WERI-Rb-1 (cell line): ENCODE measurements around the gene C4orf50.

Source experiments
- DNase-seq: peaks from one replicate; pipeline ENCODE4 v3.0.0-alpha.2; 2020
- H3K27ac ChIP-seq: fragments of 250-450 bp; sonication (Bioruptor Pico); 2 replicates; pipeline ENCODE4 v1.5.1; 2020; ENCODE audit warnings: mild to moderate bottlenecking, moderate library complexity
- H3K27me3 ChIP-seq: fragments of 250-450 bp; sonication (Bioruptor Pico); 2 replicates; pipeline ENCODE4 v1.5.1; 2021; ENCODE audit warnings: mild to moderate bottlenecking, low read depth, moderate library complexity; ENCODE audit not compliant: insufficient read depth, severe bottlenecking
- H3K36me3 ChIP-seq: fragments of 250-450 bp; sonication (Bioruptor Pico); 2 replicates; pipeline ENCODE4 v1.5.1; 2020; ENCODE audit warnings: mild to moderate bottlenecking, moderate library complexity
- H3K4me3 ChIP-seq: 2 replicates; pipeline ENCODE4 v1.5.1; 2011; ENCODE audit warnings: low read depth, mild to moderate bottlenecking, control low read depth, low read length
- H3K9me3 ChIP-seq: fragments of 250-450 bp; sonication (Bioruptor Pico); 2 replicates; pipeline ENCODE4 v1.5.1; 2021; ENCODE audit warnings: mild to moderate bottlenecking, moderate library complexity; ENCODE audit not compliant: severe bottlenecking
- TF ChIP-seq, protein P1 (sequence below): IDR thresholded peaks from 2 replicates; pipeline ENCODE4 v1.5.1; 2011; ENCODE audit warnings: low read depth, mild to moderate bottlenecking, control low read depth, inconsistent platforms, low read length

Gene C4orf50

DNA sequence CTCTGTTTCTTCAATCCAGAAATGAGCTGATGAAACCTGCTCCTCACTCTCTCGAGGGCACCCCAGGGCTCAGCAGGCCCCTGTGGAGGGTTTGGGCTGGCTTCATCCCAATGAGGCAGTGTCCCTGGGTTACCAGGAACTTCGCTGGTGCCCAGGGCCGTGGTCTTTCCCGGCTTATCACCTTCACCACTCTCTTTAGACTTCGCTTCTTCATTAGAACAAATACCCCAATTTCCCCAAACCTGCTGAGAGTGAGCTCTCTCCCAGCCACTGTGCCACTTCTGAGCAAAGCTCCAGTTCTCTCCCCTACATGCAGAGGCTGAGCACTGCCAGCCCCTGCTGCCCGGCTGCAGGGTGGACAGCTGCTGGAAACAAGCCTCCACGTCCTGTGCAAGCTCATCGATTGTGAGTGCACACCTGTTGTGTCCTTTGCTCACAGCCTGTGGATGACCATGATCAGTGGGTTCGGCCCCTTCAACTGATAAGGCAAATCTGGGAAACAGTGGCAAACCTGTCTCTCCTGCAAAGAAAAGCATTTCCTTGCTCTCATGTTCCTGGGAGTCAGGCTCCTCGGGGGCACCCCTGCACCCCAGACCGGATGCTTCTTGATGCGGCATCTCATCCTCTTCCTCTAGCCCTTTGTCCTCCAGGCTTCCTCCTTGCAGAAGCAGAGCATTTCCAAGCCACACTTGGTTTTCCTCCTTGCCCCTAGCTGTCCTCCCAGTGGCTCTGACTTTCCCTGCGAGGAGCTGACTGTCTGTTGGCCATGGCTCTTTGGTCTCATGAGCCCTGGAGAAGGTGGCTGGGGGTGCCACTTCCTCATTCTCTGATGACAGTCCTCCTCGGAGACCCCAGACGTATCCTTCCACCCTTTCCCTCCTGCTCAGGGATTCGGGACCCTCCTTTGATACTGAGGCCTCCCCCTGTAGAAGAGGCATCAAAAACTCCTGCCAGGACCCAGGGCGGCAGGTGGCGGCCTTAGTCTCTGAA lies 28.7 kb downstream of the C4orf50 start:
- Histone ChIP-seq H3K27me3 (no peaks in the 10 kb centered on the region), H3K27ac (no peak overlapping the region), H3K36me3 (no peaks in the 10 kb centered on the region), H3K4me3 (no peak overlapping the region), H3K9me3 (peaks cover 4% of the 10 kb centered on the region)
- TF ChIP-seq, protein P1, sequence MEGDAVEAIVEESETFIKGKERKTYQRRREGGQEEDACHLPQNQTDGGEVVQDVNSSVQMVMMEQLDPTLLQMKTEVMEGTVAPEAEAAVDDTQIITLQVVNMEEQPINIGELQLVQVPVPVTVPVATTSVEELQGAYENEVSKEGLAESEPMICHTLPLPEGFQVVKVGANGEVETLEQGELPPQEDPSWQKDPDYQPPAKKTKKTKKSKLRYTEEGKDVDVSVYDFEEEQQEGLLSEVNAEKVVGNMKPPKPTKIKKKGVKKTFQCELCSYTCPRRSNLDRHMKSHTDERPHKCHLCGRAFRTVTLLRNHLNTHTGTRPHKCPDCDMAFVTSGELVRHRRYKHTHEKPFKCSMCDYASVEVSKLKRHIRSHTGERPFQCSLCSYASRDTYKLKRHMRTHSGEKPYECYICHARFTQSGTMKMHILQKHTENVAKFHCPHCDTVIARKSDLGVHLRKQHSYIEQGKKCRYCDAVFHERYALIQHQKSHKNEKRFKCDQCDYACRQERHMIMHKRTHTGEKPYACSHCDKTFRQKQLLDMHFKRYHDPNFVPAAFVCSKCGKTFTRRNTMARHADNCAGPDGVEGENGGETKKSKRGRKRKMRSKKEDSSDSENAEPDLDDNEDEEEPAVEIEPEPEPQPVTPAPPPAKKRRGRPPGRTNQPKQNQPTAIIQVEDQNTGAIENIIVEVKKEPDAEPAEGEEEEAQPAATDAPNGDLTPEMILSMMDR = no peak
- peak; percentile 4 for DNase-seq

DNA sequence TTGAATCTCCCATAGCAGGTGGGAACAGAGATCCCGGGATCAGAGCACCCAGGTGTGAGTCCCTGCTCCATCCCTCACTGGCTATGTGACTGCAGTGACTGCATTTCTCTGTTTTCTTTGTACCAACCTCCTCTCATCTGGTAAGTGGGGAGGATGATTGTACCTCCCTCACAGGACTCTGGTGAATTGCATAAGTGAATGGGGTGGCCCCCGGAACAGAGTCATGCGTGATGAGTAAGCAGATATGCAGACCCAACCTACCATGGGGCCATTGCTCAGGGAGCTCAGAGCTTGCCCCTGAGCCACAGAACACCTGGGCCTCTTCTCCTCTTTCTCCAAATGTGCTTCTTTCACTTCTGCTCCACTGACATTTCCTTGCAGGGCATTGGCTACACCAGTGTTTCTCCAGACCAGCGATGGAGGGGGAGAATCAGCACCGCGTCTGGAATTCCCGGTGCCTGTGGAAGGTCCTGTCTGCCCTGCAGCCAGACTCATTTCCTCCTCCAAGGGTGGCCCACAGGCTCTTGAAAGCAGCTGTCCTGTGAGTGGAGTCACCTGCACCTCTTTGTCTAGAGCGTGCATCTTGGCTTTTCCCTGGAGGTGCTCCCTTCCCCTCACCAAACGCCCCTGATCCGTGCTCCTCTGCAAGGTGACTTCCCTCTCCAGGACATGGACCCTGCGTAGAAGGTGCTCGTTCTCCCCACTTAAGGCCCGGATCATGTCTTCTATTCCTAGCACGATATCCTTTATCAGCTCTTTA lies 30.0 kb downstream of the C4orf50 start:
- no peaks in the 10 kb centered on the region for H3K27me3 ChIP-seq
- peaks cover 4% of the 10 kb centered on the region for H3K9me3 ChIP-seq
- H3K36me3 ChIP-seq = no peaks in the 10 kb centered on the region
- no peak overlapping the region for H3K4me3 ChIP-seq
- no peak overlapping the region for H3K27ac ChIP-seq
- DNase-seq = peak; percentile 3
- TF ChIP-seq, protein P1 = no peak

DNA sequence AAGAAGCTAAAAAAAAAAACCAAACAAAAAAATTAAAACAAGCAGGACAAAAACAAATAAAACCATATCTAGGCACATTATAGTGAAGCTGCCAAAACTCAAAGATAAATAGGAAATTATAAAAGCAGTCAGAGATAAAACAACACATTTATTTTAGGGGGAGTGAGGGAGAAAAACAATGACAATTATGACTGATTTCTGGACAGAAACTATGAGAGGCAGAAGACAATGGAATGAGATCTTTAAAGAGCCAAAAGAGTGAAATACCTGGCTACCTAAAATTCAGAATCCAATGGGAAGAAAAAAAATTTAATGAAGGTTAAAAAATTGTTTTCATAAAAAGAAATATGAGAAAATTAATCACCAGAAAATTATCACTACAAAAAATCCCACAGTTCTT lies 33.4 kb downstream of the C4orf50 start:
- TF ChIP-seq, protein P1 = no peak
- Histone ChIP-seq H3K9me3 (peaks cover 4% of the 10 kb centered on the region), H3K27me3 (no peaks in the 10 kb centered on the region), H3K36me3 (no peaks in the 10 kb centered on the region), H3K4me3 (no peak overlapping the region), H3K27ac (no peak overlapping the region)
- DNase-seq = no peak

DNA sequence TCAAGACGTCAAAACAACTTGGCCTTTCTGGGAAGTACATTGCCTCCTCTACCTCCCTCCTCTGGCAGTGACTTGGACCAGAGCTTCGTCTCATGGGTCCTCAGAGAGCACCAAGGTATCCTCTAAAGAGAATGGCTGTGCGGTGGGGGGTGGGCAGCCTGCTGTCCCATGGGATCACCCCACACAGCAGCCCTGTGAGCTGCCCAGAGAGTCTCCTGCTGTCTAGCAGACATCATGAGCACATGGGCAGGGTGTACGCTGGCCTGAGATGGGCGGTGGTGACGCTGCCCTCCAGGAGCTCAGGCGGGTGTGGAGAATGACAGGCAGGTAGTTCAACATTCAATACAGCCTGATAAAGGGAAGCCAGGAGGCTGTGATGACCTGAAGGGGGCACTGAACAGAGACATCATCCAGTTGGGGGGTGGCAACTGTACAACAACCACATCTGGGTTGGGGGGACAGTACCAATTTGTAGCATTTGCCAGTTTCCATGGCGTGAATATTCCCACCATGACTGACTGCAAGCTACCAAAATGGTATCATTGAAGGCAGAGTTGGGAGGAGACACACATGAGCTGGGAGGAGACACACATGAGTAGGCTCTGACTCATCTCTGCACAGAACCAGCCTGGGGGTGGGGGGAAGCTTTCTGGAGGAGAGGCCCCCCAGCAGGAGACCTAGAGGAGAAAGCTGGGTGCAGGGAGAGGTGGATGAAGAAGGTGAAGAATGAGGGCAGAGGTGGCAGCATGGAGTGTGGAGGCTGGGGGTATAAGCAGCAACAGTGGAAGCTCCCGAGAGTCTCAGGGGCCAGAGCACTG lies 35.9 kb downstream of the C4orf50 start:
- Histone ChIP-seq H3K36me3 (no peaks in the 10 kb centered on the region), H3K27ac (no peak overlapping the region), H3K9me3 (peaks cover 4% of the 10 kb centered on the region), H3K27me3 (no peaks in the 10 kb centered on the region), H3K4me3 (no peak overlapping the region)
- DNase-seq = peak; percentile 7
- TF ChIP-seq, protein P1 = no peak

DNA sequence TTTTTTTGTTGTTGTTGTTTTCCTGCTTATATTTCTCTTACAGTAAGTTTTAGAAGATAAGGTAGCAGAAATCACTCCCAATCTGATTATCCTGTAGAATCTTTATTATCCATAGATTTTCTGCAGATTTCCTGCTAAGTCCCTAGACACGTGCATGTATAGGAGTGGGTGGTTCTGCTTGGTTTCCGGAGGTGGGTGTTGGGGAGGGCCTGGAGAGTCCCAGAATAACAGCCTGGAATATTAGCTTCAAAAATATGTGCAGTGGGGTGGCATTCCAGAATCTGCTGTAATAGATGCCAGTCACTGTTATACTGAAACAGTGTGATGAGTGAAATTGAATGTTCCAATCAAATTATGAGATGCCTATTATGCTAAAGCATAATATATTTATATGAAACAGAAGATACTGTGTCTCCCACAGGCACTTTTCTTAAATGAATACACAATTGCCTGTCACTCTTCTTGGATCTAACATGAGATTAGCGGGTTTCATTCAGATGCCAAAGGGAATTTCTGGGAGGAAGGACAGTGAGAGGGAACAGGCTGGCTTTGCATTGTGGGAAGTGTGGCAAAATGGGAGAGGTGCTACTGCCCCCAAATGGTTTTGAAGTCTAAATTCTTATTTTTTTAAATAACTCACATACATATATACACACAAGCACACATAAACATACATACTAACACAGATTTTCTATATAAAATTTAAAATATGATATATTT lies 37.6 kb downstream of the C4orf50 start:
- no peak overlapping the region for H3K27ac ChIP-seq
- DNase-seq = peak; percentile 41
- H3K9me3 ChIP-seq = peaks cover 4% of the 10 kb centered on the region
- no peaks in the 10 kb centered on the region for H3K36me3 ChIP-seq
- TF ChIP-seq, protein P1 = peak; percentile 25; the same call in 1 of the 2 replicates
- H3K27me3 ChIP-seq = no peaks in the 10 kb centered on the region
- no peak overlapping the region for H3K4me3 ChIP-seq
